Panc1 (cell line): ENCODE data around the gene DPM3.

ENCODE experiments used
- POLR2AphosphoS5 ChIP-seq: IDR thresholded peaks from 2 replicates; pipeline ENCODE4 v1.6.1; 2012; ENCODE audit warnings: mild to moderate bottlenecking, low read depth, low read length, moderate library complexity
- TCF7L2 ChIP-seq: IDR thresholded peaks from 2 replicates; pipeline ENCODE4 v1.6.1; 2011; ENCODE audit warnings: mild to moderate bottlenecking, low read depth, low read length, inconsistent platforms
- TF ChIP-seq, protein P1 (sequence below): fragments of 450-650 bp; IDR thresholded peaks from 2 replicates; pipeline ENCODE4 v1.5.1; 2017; ENCODE audit warnings: mild to moderate bottlenecking
- TF ChIP-seq, protein P2 (sequence below), 2 experiments: IDR thresholded peaks; 2 replicates each; pipeline ENCODE4 v1.6.1; 2011 to 2012; ENCODE audit warnings: low read depth in 2 of 2, control low read depth in 1 of 2, low read length in 1 of 2, mild to moderate bottlenecking in 1 of 2, moderate library complexity in 1 of 2; ENCODE audit not compliant: insufficient read depth in 1 of 2

DNA sequence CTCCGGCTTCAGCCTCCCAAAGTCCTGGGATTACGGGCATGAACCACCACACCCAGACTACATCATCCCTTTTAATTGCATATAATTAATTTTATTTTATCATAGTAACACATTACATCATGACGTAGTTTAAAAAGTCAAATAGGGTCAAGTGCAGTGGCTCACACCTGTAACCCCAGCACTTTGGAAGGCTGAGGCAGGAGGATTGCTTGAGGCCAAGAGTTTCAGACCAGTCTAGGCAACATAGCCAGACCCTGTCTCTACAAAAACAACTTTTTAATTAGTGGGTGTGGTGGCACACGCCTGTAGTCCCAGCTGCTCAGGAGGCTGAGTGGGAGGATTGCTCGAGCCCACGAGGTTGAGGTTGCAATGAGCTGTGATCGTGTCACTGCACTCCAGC, 41.0 kb downstream of the DPM3 start:
- TF ChIP-seq, protein P1, sequence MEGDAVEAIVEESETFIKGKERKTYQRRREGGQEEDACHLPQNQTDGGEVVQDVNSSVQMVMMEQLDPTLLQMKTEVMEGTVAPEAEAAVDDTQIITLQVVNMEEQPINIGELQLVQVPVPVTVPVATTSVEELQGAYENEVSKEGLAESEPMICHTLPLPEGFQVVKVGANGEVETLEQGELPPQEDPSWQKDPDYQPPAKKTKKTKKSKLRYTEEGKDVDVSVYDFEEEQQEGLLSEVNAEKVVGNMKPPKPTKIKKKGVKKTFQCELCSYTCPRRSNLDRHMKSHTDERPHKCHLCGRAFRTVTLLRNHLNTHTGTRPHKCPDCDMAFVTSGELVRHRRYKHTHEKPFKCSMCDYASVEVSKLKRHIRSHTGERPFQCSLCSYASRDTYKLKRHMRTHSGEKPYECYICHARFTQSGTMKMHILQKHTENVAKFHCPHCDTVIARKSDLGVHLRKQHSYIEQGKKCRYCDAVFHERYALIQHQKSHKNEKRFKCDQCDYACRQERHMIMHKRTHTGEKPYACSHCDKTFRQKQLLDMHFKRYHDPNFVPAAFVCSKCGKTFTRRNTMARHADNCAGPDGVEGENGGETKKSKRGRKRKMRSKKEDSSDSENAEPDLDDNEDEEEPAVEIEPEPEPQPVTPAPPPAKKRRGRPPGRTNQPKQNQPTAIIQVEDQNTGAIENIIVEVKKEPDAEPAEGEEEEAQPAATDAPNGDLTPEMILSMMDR = no peak
- TF ChIP-seq POLR2AphosphoS5 (no peak), TCF7L2 (no peak)
- TF ChIP-seq, protein P2, sequence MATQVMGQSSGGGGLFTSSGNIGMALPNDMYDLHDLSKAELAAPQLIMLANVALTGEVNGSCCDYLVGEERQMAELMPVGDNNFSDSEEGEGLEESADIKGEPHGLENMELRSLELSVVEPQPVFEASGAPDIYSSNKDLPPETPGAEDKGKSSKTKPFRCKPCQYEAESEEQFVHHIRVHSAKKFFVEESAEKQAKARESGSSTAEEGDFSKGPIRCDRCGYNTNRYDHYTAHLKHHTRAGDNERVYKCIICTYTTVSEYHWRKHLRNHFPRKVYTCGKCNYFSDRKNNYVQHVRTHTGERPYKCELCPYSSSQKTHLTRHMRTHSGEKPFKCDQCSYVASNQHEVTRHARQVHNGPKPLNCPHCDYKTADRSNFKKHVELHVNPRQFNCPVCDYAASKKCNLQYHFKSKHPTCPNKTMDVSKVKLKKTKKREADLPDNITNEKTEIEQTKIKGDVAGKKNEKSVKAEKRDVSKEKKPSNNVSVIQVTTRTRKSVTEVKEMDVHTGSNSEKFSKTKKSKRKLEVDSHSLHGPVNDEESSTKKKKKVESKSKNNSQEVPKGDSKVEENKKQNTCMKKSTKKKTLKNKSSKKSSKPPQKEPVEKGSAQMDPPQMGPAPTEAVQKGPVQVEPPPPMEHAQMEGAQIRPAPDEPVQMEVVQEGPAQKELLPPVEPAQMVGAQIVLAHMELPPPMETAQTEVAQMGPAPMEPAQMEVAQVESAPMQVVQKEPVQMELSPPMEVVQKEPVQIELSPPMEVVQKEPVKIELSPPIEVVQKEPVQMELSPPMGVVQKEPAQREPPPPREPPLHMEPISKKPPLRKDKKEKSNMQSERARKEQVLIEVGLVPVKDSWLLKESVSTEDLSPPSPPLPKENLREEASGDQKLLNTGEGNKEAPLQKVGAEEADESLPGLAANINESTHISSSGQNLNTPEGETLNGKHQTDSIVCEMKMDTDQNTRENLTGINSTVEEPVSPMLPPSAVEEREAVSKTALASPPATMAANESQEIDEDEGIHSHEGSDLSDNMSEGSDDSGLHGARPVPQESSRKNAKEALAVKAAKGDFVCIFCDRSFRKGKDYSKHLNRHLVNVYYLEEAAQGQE (IDR thresholded peaks at IDR 0.05; ENCODE audit: insufficient read depth in 1 of 2, low read depth in 2 of 2, low read length in 1 of 2) = no peak
